ENCODE measurements around the gene CD68.
"Not testable (repeated sequence)": the region's sequence is repeated elsewhere in the genome, so short reads cannot be mapped to it uniquely, and the experiment has no call there.

Gene CD68

GRCh38 chr17:7615265-7615747 is 35.9 kb downstream of the CD68 start:
- no peak for DNase-seq

- no peak for DNase-seq
These were observed 39.2 kb downstream of the CD68 start for GRCh38 chr17:7618608-7619007.

GRCh38 chr17:7620835-7621234 is 41.4 kb downstream of the CD68 start:
- no peak for DNase-seq

- DNase-seq: no peak
These were observed 44.2 kb downstream of the CD68 start for GRCh38 chr17:7623661-7624060.

GRCh38 chr17:7625749-7626148 is 46.3 kb downstream of the CD68 start:
- not testable (repeated sequence) for DNase-seq

GRCh38 chr17:7626307-7626706 is 46.9 kb downstream of the CD68 start:
- DNase-seq: no peak

GRCh38 chr17:7626956-7627249 is 47.5 kb downstream of the CD68 start:
- DNase-seq: no peak

GRCh38 chr17:7627250-7628121 is 48.0 kb downstream of the CD68 start, which contains the start of gene SAT2:
SAT2 (minus strand) TSS chr17:7627821; CDS start chr17:7627635, 186 bp downstream.
- peak; percentile 87 for DNase-seq

GRCh38 chr17:7629939-7630571 is 50.6 kb downstream of the CD68 start, which contains the start of gene SHBG:
SHBG (plus strand) TSS chr17:7630135; CDS start chr17:7630173, 38 bp downstream.
- DNase-seq: no peak

Measured in NCI-H2171 (cell line).